IPS-18a (cell line): ENCODE results near the gene DNASE2.
"Not testable (repeated sequence)": the region's sequence is repeated elsewhere in the genome, so short reads cannot be mapped to it uniquely, and the experiment has no call there.

ENCODE experiments used
- H3K27ac ChIP-seq: one replicate; pipeline ENCODE4 v1.5.1; 2013; ENCODE audit warnings: low read length
- H3K27me3 ChIP-seq: one replicate; pipeline ENCODE4 v1.6.1; 2013; ENCODE audit warnings: mild to moderate bottlenecking, low read length; ENCODE audit not compliant: control insufficient read depth, insufficient read depth
- H3K36me3 ChIP-seq: one replicate; pipeline ENCODE4 v1.6.1; 2013; ENCODE audit warnings: low read depth, low read length; ENCODE audit not compliant: control insufficient read depth
- H3K4me1 ChIP-seq: one replicate; pipeline ENCODE4 v1.6.1; 2013; ENCODE audit warnings: low read depth, low read length; ENCODE audit not compliant: control insufficient read depth
- H3K4me3 ChIP-seq: one replicate; pipeline ENCODE4 v1.5.1; 2013; ENCODE audit warnings: low read length
- H3K9ac ChIP-seq: one replicate; pipeline ENCODE4 v1.6.1; 2013; ENCODE audit warnings: mild to moderate bottlenecking, low read length, moderate library complexity
- H3K9me3 ChIP-seq: one replicate; pipeline ENCODE4 v1.6.1; 2013; ENCODE audit warnings: low read depth, low read length; ENCODE audit not compliant: control insufficient read depth

The DNASE2 gene

GRCh38 chr19:12907166-12907565, 25.9 kb upstream of the DNASE2 start:
- Histone ChIP-seq H3K27me3 (no peaks in the 10 kb centered on the region), H3K4me1 (no peaks in the 10 kb centered on the region), H3K9me3 (no peaks in the 10 kb centered on the region), H3K27ac (no peak overlapping the region), H3K9ac (no peak overlapping the region), H3K36me3 (no peaks in the 10 kb centered on the region), H3K4me3 (no peak overlapping the region)

- H3K4me1 ChIP-seq = no peaks in the 10 kb centered on the region
- H3K9ac ChIP-seq = no peak overlapping the region
- no peak overlapping the region for H3K4me3 ChIP-seq
- no peaks in the 10 kb centered on the region for H3K27me3 ChIP-seq
- H3K27ac ChIP-seq = no peak overlapping the region
- peaks cover 30% of the 10 kb centered on the region for H3K36me3 ChIP-seq
- no peaks in the 10 kb centered on the region for H3K9me3 ChIP-seq
Measured at GRCh38 chr19:12899891-12900518, 18.8 kb upstream of the DNASE2 start.

GRCh38 chr19:12896460-12896859, 15.2 kb upstream of the DNASE2 start:
- Histone ChIP-seq H3K27me3 (no peaks in the 10 kb centered on the region), H3K4me1 (no peaks in the 10 kb centered on the region), H3K9ac (no peak overlapping the region), H3K27ac (no peak overlapping the region), H3K9me3 (no peaks in the 10 kb centered on the region), H3K4me3 (no peak overlapping the region), H3K36me3 (peaks cover 47% of the 10 kb centered on the region)

- H3K27me3 ChIP-seq = no peaks in the 10 kb centered on the region
- H3K36me3 ChIP-seq = peaks cover 41% of the 10 kb centered on the region
- H3K4me3 ChIP-seq = no peak overlapping the region
Measured at GRCh38 chr19:12893582-12893981, 12.3 kb upstream of the DNASE2 start.

GRCh38 chr19:12891553-12892021, 10.3 kb upstream of the DNASE2 start:
- H3K36me3 ChIP-seq = peaks cover 26% of the 10 kb centered on the region
- peak overlapping the region; percentile 66 for H3K9ac ChIP-seq
- H3K9me3 ChIP-seq = no peaks in the 10 kb centered on the region
- peaks cover 17% of the 10 kb centered on the region for H3K27me3 ChIP-seq
- H3K4me3 ChIP-seq = peak overlapping the region; percentile 85
- no peaks in the 10 kb centered on the region for H3K4me1 ChIP-seq
- H3K27ac ChIP-seq = no peak overlapping the region

More at GRCh38 chr19:12893582-12893981, 12.3 kb upstream of the DNASE2 start:
- no peaks in the 10 kb centered on the region for H3K4me1 ChIP-seq
- H3K9ac ChIP-seq = no peak overlapping the region
- H3K9me3 ChIP-seq = no peaks in the 10 kb centered on the region
- no peak overlapping the region for H3K27ac ChIP-seq

- H3K9me3 ChIP-seq = no peaks in the 10 kb centered on the region
- peak within 1 kb of the TSS; percentile 73 for H3K9ac ChIP-seq
- peaks cover 20% of the 10 kb centered on the region for H3K36me3 ChIP-seq
- H3K4me3 ChIP-seq = peak within 1 kb of the TSS; percentile 85
- H3K4me1 ChIP-seq = peaks cover 2% of the 10 kb centered on the region
- H3K27ac ChIP-seq = peak within 1 kb of the TSS; percentile 78
- peaks cover 23% of the 10 kb centered on the region for H3K27me3 ChIP-seq
Measured at GRCh38 chr19:12890787-12891552, 9.7 kb upstream of the DNASE2 start, which contains the start of gene GCDH. GCDH (plus strand) TSS chr19:12891160; CDS start chr19:12891305, 145 bp downstream.

GRCh38 chr19:12890299-12890786, 9.1 kb upstream of the DNASE2 start:
- H3K4me1 ChIP-seq, H3K9me3 ChIP-seq: not testable (repeated sequence)
- H3K27me3 ChIP-seq = peaks cover 27% of the 10 kb centered on the region
- peak overlapping the region; percentile 73 for H3K9ac ChIP-seq
- peaks cover 18% of the 10 kb centered on the region for H3K36me3 ChIP-seq
- H3K27ac ChIP-seq = peak overlapping the region; percentile 78
- peak overlapping the region; percentile 63 for H3K4me3 ChIP-seq

- H3K4me1 ChIP-seq = peaks cover 2% of the 10 kb centered on the region
- H3K9me3 ChIP-seq = no peaks in the 10 kb centered on the region
- peaks cover 44% of the 10 kb centered on the region for H3K27me3 ChIP-seq
- H3K4me3 ChIP-seq = no peak overlapping the region
- H3K36me3 ChIP-seq = peaks cover 1% of the 10 kb centered on the region
- no peak overlapping the region for H3K27ac ChIP-seq
- H3K9ac ChIP-seq = no peak overlapping the region
Measured at GRCh38 chr19:12888006-12888603, 6.9 kb upstream of the DNASE2 start.

- no peaks in the 10 kb centered on the region for H3K9me3 ChIP-seq
- peak within 1 kb of the TSS; percentile 69 for H3K4me3 ChIP-seq
- no peak within 1 kb of the TSS for H3K27ac ChIP-seq
- no peaks in the 10 kb centered on the region for H3K36me3 ChIP-seq
- peaks cover 44% of the 10 kb centered on the region for H3K27me3 ChIP-seq
- H3K9ac ChIP-seq = no peak within 1 kb of the TSS
- H3K4me1 ChIP-seq = peaks cover 2% of the 10 kb centered on the region
Measured at GRCh38 chr19:12886969-12887747, 5.9 kb upstream of the DNASE2 start, which contains the start of gene KLF1. KLF1 (minus strand) TSS chr19:12887201; CDS start chr19:12887140, 61 bp downstream.

- Histone ChIP-seq H3K4me3 (no peak overlapping the region), H3K27ac (no peak overlapping the region), H3K36me3 (no peaks in the 10 kb centered on the region), H3K9me3 (no peaks in the 10 kb centered on the region), H3K9ac (no peak overlapping the region), H3K4me1 (peaks cover 2% of the 10 kb centered on the region), H3K27me3 (peaks cover 44% of the 10 kb centered on the region)
Measured at GRCh38 chr19:12886651-12886968, 5.4 kb upstream of the DNASE2 start.
